Neural crest cell (in vitro differentiated cells): Measurements from ENCODE around the gene WNT10A. TPM values are rescaled to one million over a fixed set of nuclear protein-coding genes. Genes with fewer than 3 reads are reported as not detected.

ENCODE experiments used
- DNase-seq: peaks from one replicate; pipeline ENCODE4 v3.0.0; 2021; ENCODE audit warnings: low read depth, mixed read lengths, low spot score
- H3K27ac Mint-ChIP-seq: one replicate; pipeline ENCODE4 v1.8.0; 2021; ENCODE audit warnings: mild to moderate bottlenecking, mixed read lengths; ENCODE audit not compliant: unreplicated experiment
- H3K27me3 Mint-ChIP-seq: 2 replicates; pipeline ENCODE4 v1.8.0; 2021; ENCODE audit warnings: low read depth, mild to moderate bottlenecking, mixed read lengths
- H3K36me3 Mint-ChIP-seq: 2 replicates; pipeline ENCODE4 v1.8.0; 2021; ENCODE audit warnings: low read depth, mild to moderate bottlenecking, mixed read lengths
- H3K4me1 Mint-ChIP-seq: 2 replicates; pipeline ENCODE4 v1.8.0; 2021; ENCODE audit warnings: mixed read lengths
- H3K4me3 Mint-ChIP-seq: one replicate; pipeline ENCODE4 v1.8.0; 2021; ENCODE audit warnings: mild to moderate bottlenecking, mixed read lengths
- H3K9me3 Mint-ChIP-seq: 2 replicates; pipeline ENCODE4 v1.8.0; 2021; ENCODE audit warnings: mixed read lengths
- CTCF ChIP-seq: fragments of 200-600 bp; sonication (generic); conservative IDR thresholded peaks from 2 replicates; pipeline ENCODE4 v1.5.0; 2021; ENCODE audit warnings: antibody characterized with exemption, mild to moderate bottlenecking
- total RNA-seq: library from RNA; stranded (reverse); gene quantifications from 2 replicates; pipeline ENCODE4 v1.2.1, GENCODE V29; 2021

Gene WNT10A
- total RNA-seq, 1 donor from 2014 or later: not detected

- Mint-ChIP-seq H3K4me1 (peaks cover 5% of the 10 kb centered on the region), H3K9me3 (no peaks in the 10 kb centered on the region), H3K27ac (no peak overlapping the region)
Measured at GRCh38 chr2:218855305-218856166, 25.1 kb upstream of the WNT10A start.

GRCh38 chr2:218856167-218856895 lies 24.3 kb upstream of the WNT10A start:
- H3K4me3 Mint-ChIP-seq: no peak overlapping the region
- peaks cover 89% of the 10 kb centered on the region for H3K27me3 Mint-ChIP-seq
- TF ChIP-seq CTCF: no peak
- no peak for DNase-seq
- no peaks in the 10 kb centered on the region for H3K36me3 Mint-ChIP-seq
- no peak overlapping the region for H3K27ac Mint-ChIP-seq
- no peaks in the 10 kb centered on the region for H3K9me3 Mint-ChIP-seq
- peaks cover 10% of the 10 kb centered on the region for H3K4me1 Mint-ChIP-seq

More at GRCh38 chr2:218855305-218856166, 25.1 kb upstream of the WNT10A start:
- Mint-ChIP-seq H3K4me3 (no peak overlapping the region), H3K27me3 (peaks cover 89% of the 10 kb centered on the region), H3K36me3 (no peaks in the 10 kb centered on the region)
- no peak for DNase-seq
- TF ChIP-seq CTCF: no peak

GRCh38 chr2:218856896-218857243 lies 23.8 kb upstream of the WNT10A start:
- Mint-ChIP-seq H3K4me3 (no peak overlapping the region), H3K36me3 (no peaks in the 10 kb centered on the region), H3K4me1 (peaks cover 10% of the 10 kb centered on the region), H3K27me3 (peaks cover 89% of the 10 kb centered on the region), H3K27ac (no peak overlapping the region), H3K9me3 (no peaks in the 10 kb centered on the region)
- TF ChIP-seq CTCF: no peak
- no peak for DNase-seq

GRCh38 chr2:218857371-218858137 lies 23.1 kb upstream of the WNT10A start:
- H3K36me3 Mint-ChIP-seq: no peaks in the 10 kb centered on the region
- H3K4me1 Mint-ChIP-seq: peaks cover 10% of the 10 kb centered on the region
- DNase-seq: no peak
- H3K27ac Mint-ChIP-seq: no peak overlapping the region
- peaks cover 94% of the 10 kb centered on the region for H3K27me3 Mint-ChIP-seq
- no peak for TF ChIP-seq CTCF
- H3K4me3 Mint-ChIP-seq: peak overlapping the region; percentile 64
- no peaks in the 10 kb centered on the region for H3K9me3 Mint-ChIP-seq

GRCh38 chr2:218858138-218858445 lies 22.6 kb upstream of the WNT10A start:
- H3K4me1 Mint-ChIP-seq: peaks cover 10% of the 10 kb centered on the region
- DNase-seq: no peak
- H3K36me3 Mint-ChIP-seq: no peaks in the 10 kb centered on the region
- H3K9me3 Mint-ChIP-seq: no peaks in the 10 kb centered on the region
- no peak overlapping the region for H3K27ac Mint-ChIP-seq
- no peak for TF ChIP-seq CTCF
- H3K27me3 Mint-ChIP-seq: peaks cover 94% of the 10 kb centered on the region
- H3K4me3 Mint-ChIP-seq: peak overlapping the region; percentile 64
